Hepatocyte (in vitro differentiated cells): Measurements from ENCODE around the gene IGFALS. TPM values are rescaled to one million over a fixed set of nuclear protein-coding genes. Genes with fewer than 3 reads are reported as not detected.

Experiments
- DNase-seq: peaks from one replicate; pipeline ENCODE4 v3.0.0-alpha.2; 2016; ENCODE audit warnings: low spot score
- H2AFZ ChIP-seq: fragments of 200-600 bp; sonication (generic); 2 replicates; pipeline ENCODE4 v1.6.0; 2016; ENCODE audit warnings: antibody characterized with exemption, mild to moderate bottlenecking
- H3K27ac ChIP-seq: fragments of 200-600 bp; sonication (generic); 2 replicates; pipeline ENCODE4 v1.5.1; 2016; ENCODE audit warnings: mild to moderate bottlenecking
- H3K27me3 ChIP-seq: fragments of 200-600 bp; sonication (generic); 2 replicates; pipeline ENCODE4 v1.6.1; 2016
- H3K36me3 ChIP-seq: fragments of 200-600 bp; sonication (generic); replicated peaks from 2 replicates; pipeline ENCODE4 v1.5.1; 2016; ENCODE audit warnings: low read depth; ENCODE audit not compliant: insufficient read depth
- H3K4me1 ChIP-seq: fragments of 200-600 bp; sonication (generic); 2 replicates; pipeline ENCODE4 v1.5.1; 2016; ENCODE audit warnings: mild to moderate bottlenecking, moderate library complexity; ENCODE audit not compliant: insufficient read depth
- H3K4me2 ChIP-seq: fragments of 200-600 bp; sonication (generic); 2 replicates; pipeline ENCODE4 v1.6.0; 2016
- H3K4me3 ChIP-seq: fragments of 200-600 bp; sonication (generic); 2 replicates; pipeline ENCODE4 v1.5.1; 2016; ENCODE audit warnings: mild to moderate bottlenecking
- H3K79me2 ChIP-seq: fragments of 200-600 bp; sonication (generic); 2 replicates; pipeline ENCODE4 v1.6.0; 2017; ENCODE audit warnings: mild to moderate bottlenecking
- H3K9me2 ChIP-seq: fragments of 200-600 bp; sonication (generic); replicated peaks from 2 replicates; pipeline ENCODE4 v1.6.0; 2017; ENCODE audit warnings: mild to moderate bottlenecking; ENCODE audit not compliant: insufficient read depth
- H3K9me3 ChIP-seq: fragments of 200-600 bp; sonication (generic); 2 replicates; pipeline ENCODE4 v1.5.1; 2016; ENCODE audit warnings: low read depth, mild to moderate bottlenecking
- H4K20me1 ChIP-seq: fragments of 200-600 bp; sonication (generic); 2 replicates; pipeline ENCODE4 v1.6.0; 2016; ENCODE audit warnings: mild to moderate bottlenecking; ENCODE audit not compliant: insufficient read depth, poor library complexity, severe bottlenecking
- CTCF ChIP-seq: fragments of 200-600 bp; sonication (generic); IDR thresholded peaks from 2 replicates; pipeline ENCODE4 v1.5.1; 2016; ENCODE audit warnings: antibody characterized with exemption, mild to moderate bottlenecking; ENCODE audit not compliant: poor library complexity
- EZH2 ChIP-seq: fragments of 200-600 bp; sonication (generic); IDR thresholded peaks from 2 replicates; pipeline ENCODE4 v1.6.1; 2016; ENCODE audit warnings: antibody characterized with exemption, mild to moderate bottlenecking, borderline replicate concordance
- EZH2phosphoT487 ChIP-seq: fragments of 200-600 bp; sonication (generic); IDR thresholded peaks from one replicate; pipeline ENCODE4 v1.6.1; 2018; ENCODE audit warnings: antibody characterized with exemption, mild to moderate bottlenecking, low read depth, moderate library complexity; ENCODE audit not compliant: unreplicated experiment, severe bottlenecking
- WGBS: methylation state at CpG from one replicate; pipeline ENCODE4 v1.1.6; 2016; ENCODE audit warnings: low lambda C conversion rate; ENCODE audit errors: missing lambda C conversion rate; 5-methylcytosine and 5-hydroxymethylcytosine counted together
- polyA plus RNA-seq: library from polyadenylated mRNA; unstranded; fragments of >200 nt; fragmentation: Nextera tagmentation; extraction: Ambion mirVana; gene quantifications from 2 replicates; pipeline ENCODE4 v1.2.1, GENCODE V29; 2016
- total RNA-seq: library from RNA; depleted of rRNA; stranded (reverse); fragments of >200 nt; gene quantifications from 2 replicates; pipeline ENCODE4 v1.2.3, GENCODE V29; 2014

The IGFALS gene
- total and polyA plus RNA-seq, 2 experiments from 2014 or later: 11.2 to 12.6 TPM

GRCh38 chr16:1791943-1792812 lies 1.3 kb downstream of the IGFALS start:
- DNase-seq: peak; percentile 6
- no peaks in the 10 kb centered on the region for H3K79me2 ChIP-seq
- 95% methylated on average over 52 of the region's 59 CpGs for WGBS
- H3K9me2 ChIP-seq: no peaks in the 10 kb centered on the region
- no peak overlapping the region for H3K4me3 ChIP-seq
- H3K4me1 ChIP-seq: peaks cover 14% of the 10 kb centered on the region
- H3K27ac ChIP-seq: no peak overlapping the region
- no peak overlapping the region for H2AFZ ChIP-seq
- no peaks in the 10 kb centered on the region for H3K36me3 ChIP-seq
- TF ChIP-seq CTCF: no peak
- TF ChIP-seq EZH2: no peak
- no peak for TF ChIP-seq EZH2phosphoT487
- no peaks in the 10 kb centered on the region for H3K27me3 ChIP-seq
- H3K4me2 ChIP-seq: no peak overlapping the region
- H4K20me1 ChIP-seq: no peaks in the 10 kb centered on the region
- no peaks in the 10 kb centered on the region for H3K9me3 ChIP-seq

- Histone ChIP-seq H3K4me2 (no peak overlapping the region), H3K79me2 (peaks cover 6% of the 10 kb centered on the region), H3K4me3 (no peak overlapping the region), H3K27ac (no peak overlapping the region), H3K27me3 (no peaks in the 10 kb centered on the region), H3K9me2 (no peaks in the 10 kb centered on the region), H2AFZ (no peak overlapping the region), H3K36me3 (no peaks in the 10 kb centered on the region), H4K20me1 (no peaks in the 10 kb centered on the region), H3K9me3 (no peaks in the 10 kb centered on the region), H3K4me1 (peaks cover 14% of the 10 kb centered on the region)
- TF ChIP-seq CTCF: no peak
- no peak for TF ChIP-seq EZH2phosphoT487
- TF ChIP-seq EZH2: no peak
- 98% methylated on average over 53 of the region's 53 CpGs for WGBS
- DNase-seq: peak; percentile 5
Observed at GRCh38 chr16:1791256-1791942, 2.1 kb downstream of the IGFALS start.

GRCh38 chr16:1790611-1791255 lies 2.8 kb downstream of the IGFALS start:
- DNase-seq: peak; percentile 4

More at GRCh38 chr16:1790611-1791255, 2.8 kb downstream of the IGFALS start:
- over 99% methylated on average over 34 of the region's 44 CpGs for WGBS
- no peak overlapping the region for H2AFZ ChIP-seq
- H4K20me1 ChIP-seq: peaks cover 4% of the 10 kb centered on the region
- no peak overlapping the region for H3K27ac ChIP-seq
- peaks cover 14% of the 10 kb centered on the region for H3K4me1 ChIP-seq
- H3K79me2 ChIP-seq: peaks cover 13% of the 10 kb centered on the region
- TF ChIP-seq EZH2 (no peak), CTCF (no peak), EZH2phosphoT487 (no peak)
- H3K9me2 ChIP-seq: no peaks in the 10 kb centered on the region
- H3K9me3 ChIP-seq: no peaks in the 10 kb centered on the region
- H3K4me3 ChIP-seq: no peak overlapping the region
- H3K27me3 ChIP-seq: no peaks in the 10 kb centered on the region
- H3K4me2 ChIP-seq: no peak overlapping the region
- H3K36me3 ChIP-seq: no peaks in the 10 kb centered on the region
